Tibial nerve (tissue), 4 donors: ENCODE data around the gene CECR2. TPM values are rescaled to one million over a fixed set of nuclear protein-coding genes. Genes with fewer than 3 reads are reported as not detected.

Source experiments
- DNase-seq, 2 donors: peaks; one replicate each; pipeline ENCODE4 v3.0.0-alpha.2; 2019; ENCODE audit warnings: low spot score in 2 of 2
- H3K27ac ChIP-seq, 4 donors: fragments of 200-600 bp; sonication (generic) in 3 of 4; one replicate each; pipeline ENCODE4 v1.5.1; 2017 to 2019; ENCODE audit warnings: mild to moderate bottlenecking in 1 of 4
- H3K27me3 ChIP-seq, 2 donors: fragments of 200-600 bp; sonication (generic) in 1 of 2; one replicate each; pipeline versions ENCODE4 v1.5.1 to v1.6.0; 2017 to 2019
- H3K36me3 ChIP-seq, 3 donors: fragments of 200-600 bp; sonication (generic); one replicate each; pipeline ENCODE4 v1.5.1; 2018 to 2019
- H3K4me1 ChIP-seq, 4 donors: fragments of 200-600 bp; sonication (generic) in 3 of 4; one replicate each; pipeline ENCODE4 v1.5.1; 2017 to 2019
- H3K4me3 ChIP-seq, 4 donors: fragments of 200-600 bp; sonication (generic) in 3 of 4; one replicate each; pipeline ENCODE4 v1.5.1; 2017 to 2019; ENCODE audit warnings: mild to moderate bottlenecking in 1 of 4, moderate library complexity in 1 of 4
- H3K9me3 ChIP-seq, 4 donors: fragments of 200-600 bp; sonication (generic) in 3 of 4; one replicate each; pipeline ENCODE4 v1.5.1; 2017 to 2019
- EP300 ChIP-seq, 2 donors: sonication (generic); formaldehyde crosslinking; IDR thresholded peaks; one replicate each; pipeline ENCODE4 v1.6.1; 2017; ENCODE audit warnings: antibody characterized with exemption in 2 of 2, mild to moderate bottlenecking in 1 of 2
- POLR2A ChIP-seq, 2 donors: fragments of 450-650 bp; IDR thresholded peaks; one replicate each; pipeline ENCODE4 v1.6.1; 2017; ENCODE audit warnings: antibody characterized with exemption in 2 of 2, mild to moderate bottlenecking in 2 of 2, moderate library complexity in 2 of 2
- WGBS, 2 donors: methylation state at CpG; one replicate each; pipeline ENCODE4 v1.1.5; 2018; 5-methylcytosine and 5-hydroxymethylcytosine counted together
- total RNA-seq, 4 donors: library from RNA; depleted of rRNA; stranded (reverse); fragments of >200 nt; gene quantifications; one replicate each; pipeline ENCODE4 v1.1.0, GENCODE V29; 2016
- TF ChIP-seq, protein P1 (sequence below), 5 experiments: fragments of 200-600 bp in 3 of 5; fragments of 450-650 bp in 2 of 5; sonication (generic) in 3 of 5; IDR thresholded peaks; one replicate each; pipeline ENCODE4 v1.5.1; 2016 to 2019; ENCODE audit warnings: antibody characterized with exemption in 5 of 5, mild to moderate bottlenecking in 3 of 5, moderate library complexity in 2 of 5

CECR2 gene
- total RNA-seq, 4 donors from 2014 or later = 2.4 to 5.1 (median 3.6) TPM

DNA sequence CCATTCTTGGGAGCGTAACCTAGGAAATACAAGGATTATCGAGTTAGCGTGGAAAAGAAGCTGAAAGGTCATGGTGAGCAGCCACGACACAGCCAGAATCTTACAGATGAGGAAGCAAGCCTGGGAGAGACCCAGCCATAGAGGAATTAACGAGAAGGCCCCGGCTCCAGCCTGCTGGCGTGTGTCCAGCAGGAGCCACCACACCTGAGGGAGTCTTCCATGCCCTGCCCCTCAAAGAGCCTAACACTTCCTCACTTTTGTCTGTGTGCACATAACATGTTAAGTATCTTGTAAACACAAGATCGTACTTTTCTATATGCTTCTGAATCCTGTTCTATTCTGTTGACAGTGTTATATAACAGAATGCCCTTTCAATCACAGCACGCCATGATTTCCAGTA is 18.1 kb downstream of the CECR2 start:
- H3K4me3 ChIP-seq = no peak overlapping the region
- 72 to 74% methylated on average over 9 of the region's 9 CpGs for WGBS, 2 donors
- no peaks in the 10 kb centered on the region for H3K27me3 ChIP-seq
- H3K27ac ChIP-seq = no peak overlapping the region
- no peaks in the 10 kb centered on the region for H3K36me3 ChIP-seq
- H3K4me1 ChIP-seq = no peaks in the 10 kb centered on the region
- peaks cover 0 to 9% (median 0%) of the 10 kb centered on the region in 4 donors for H3K9me3 ChIP-seq
- TF ChIP-seq EP300 (IDR thresholded peaks at IDR 0.05) (no peak), POLR2A (IDR thresholded peaks at IDR 0.05) (no peak)
- TF ChIP-seq, protein P1, sequence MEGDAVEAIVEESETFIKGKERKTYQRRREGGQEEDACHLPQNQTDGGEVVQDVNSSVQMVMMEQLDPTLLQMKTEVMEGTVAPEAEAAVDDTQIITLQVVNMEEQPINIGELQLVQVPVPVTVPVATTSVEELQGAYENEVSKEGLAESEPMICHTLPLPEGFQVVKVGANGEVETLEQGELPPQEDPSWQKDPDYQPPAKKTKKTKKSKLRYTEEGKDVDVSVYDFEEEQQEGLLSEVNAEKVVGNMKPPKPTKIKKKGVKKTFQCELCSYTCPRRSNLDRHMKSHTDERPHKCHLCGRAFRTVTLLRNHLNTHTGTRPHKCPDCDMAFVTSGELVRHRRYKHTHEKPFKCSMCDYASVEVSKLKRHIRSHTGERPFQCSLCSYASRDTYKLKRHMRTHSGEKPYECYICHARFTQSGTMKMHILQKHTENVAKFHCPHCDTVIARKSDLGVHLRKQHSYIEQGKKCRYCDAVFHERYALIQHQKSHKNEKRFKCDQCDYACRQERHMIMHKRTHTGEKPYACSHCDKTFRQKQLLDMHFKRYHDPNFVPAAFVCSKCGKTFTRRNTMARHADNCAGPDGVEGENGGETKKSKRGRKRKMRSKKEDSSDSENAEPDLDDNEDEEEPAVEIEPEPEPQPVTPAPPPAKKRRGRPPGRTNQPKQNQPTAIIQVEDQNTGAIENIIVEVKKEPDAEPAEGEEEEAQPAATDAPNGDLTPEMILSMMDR (IDR thresholded peaks at IDR 0.05) = no peak
- DNase-seq = no peak

DNA sequence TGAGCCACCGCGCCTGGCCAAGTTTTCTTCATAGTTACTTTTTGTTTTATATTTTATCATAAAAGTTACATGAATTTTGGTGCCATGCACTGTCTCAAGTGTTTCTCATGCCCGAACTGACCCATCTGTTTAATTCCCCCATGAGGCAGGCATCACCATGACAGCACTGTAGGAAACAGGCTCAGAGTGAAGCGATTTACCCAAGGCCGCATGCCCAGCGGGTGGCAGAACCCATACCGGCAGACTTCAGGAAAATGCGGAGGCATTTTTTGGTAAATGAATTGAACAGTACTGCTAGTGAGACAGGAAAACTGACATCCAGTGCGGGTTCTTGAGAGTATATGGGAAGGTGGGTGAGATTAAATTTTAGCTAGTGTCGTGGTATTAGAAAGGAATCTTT is 19.0 kb downstream of the CECR2 start:
- 90 to 91% methylated on average over 10 of the region's 10 CpGs for WGBS, 2 donors
- TF ChIP-seq, protein P1 (IDR thresholded peaks at IDR 0.05) = no peak
- TF ChIP-seq EP300 (IDR thresholded peaks at IDR 0.05) (no peak), POLR2A (IDR thresholded peaks at IDR 0.05) (no peak)
- Histone ChIP-seq H3K27me3 (no peaks in the 10 kb centered on the region), H3K9me3 (peaks cover 0 to 9% (median 0%) of the 10 kb centered on the region in 4 donors), H3K27ac (no peak overlapping the region), H3K4me3 (no peak overlapping the region), H3K4me1 (no peaks in the 10 kb centered on the region), H3K36me3 (no peaks in the 10 kb centered on the region)
- DNase-seq = no peak

DNA sequence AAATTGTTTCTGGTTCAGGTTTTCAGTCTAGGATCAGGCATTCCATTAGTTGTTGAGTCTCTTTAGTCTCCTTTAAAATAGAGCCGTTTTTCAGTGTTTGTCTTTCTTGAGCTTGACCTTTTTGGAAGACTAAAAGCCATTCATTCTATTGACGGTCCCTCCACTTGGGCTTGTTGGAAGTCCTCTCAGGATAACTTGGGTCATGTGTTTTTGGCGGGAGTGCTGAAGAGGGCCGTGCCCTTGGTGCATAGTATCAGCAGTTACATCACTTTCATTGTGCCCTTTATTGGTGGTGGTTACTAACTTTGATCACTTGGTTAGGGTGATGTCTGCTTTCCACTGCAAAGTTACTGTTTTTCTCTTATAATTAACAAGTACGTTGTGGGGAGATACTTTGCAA is 20.8 kb downstream of the CECR2 start:
- TF ChIP-seq EP300 (IDR thresholded peaks at IDR 0.05) (no peak), POLR2A (IDR thresholded peaks at IDR 0.05) (no peak)
- TF ChIP-seq, protein P1 (IDR thresholded peaks at IDR 0.05) = no peak
- WGBS, 2 donors = 24 to 32% methylated on average over 5 of the region's 5 CpGs
- no peak for DNase-seq
- no peaks in the 10 kb centered on the region for H3K4me1 ChIP-seq
- H3K27me3 ChIP-seq = no peaks in the 10 kb centered on the region
- no peaks in the 10 kb centered on the region for H3K36me3 ChIP-seq
- H3K27ac ChIP-seq = no peak overlapping the region
- peaks cover 0 to under 1% (median 0%) of the 10 kb centered on the region in 4 donors for H3K9me3 ChIP-seq
- H3K4me3 ChIP-seq = no peak overlapping the region

DNA sequence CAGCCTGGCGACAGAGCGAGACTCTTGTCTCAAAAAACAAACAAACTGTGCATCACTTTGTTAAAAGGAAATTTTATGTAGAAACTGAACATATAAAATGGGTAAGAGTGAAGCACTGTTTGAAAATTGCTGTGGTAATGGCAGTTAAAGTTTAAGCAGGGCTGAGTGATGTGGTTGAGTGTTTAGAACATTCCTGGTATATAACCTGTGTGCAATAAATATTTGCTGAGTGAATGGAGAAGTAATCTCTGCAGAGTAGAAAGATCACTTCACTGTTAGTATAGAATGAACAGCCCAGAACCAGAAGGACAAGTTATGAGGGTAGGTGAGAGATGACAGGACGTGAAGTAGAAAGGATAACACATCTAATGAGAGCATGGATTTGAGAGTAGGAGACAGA is 27.3 kb downstream of the CECR2 start:
- TF ChIP-seq POLR2A (IDR thresholded peaks at IDR 0.05) = no peak
- TF ChIP-seq, protein P1 (IDR thresholded peaks at IDR 0.05) = no peak
- no peak for TF ChIP-seq EP300 (IDR thresholded peaks at IDR 0.05)
- DNase-seq = no peak
- Histone ChIP-seq H3K4me1 (no peaks in the 10 kb centered on the region), H3K4me3 (no peak overlapping the region), H3K9me3 (no peaks in the 10 kb centered on the region), H3K27ac (no peak overlapping the region), H3K27me3 (no peaks in the 10 kb centered on the region), H3K36me3 (no peaks in the 10 kb centered on the region)
- WGBS, 2 donors = 90 to 92% methylated on average over 3 of the region's 3 CpGs

DNA sequence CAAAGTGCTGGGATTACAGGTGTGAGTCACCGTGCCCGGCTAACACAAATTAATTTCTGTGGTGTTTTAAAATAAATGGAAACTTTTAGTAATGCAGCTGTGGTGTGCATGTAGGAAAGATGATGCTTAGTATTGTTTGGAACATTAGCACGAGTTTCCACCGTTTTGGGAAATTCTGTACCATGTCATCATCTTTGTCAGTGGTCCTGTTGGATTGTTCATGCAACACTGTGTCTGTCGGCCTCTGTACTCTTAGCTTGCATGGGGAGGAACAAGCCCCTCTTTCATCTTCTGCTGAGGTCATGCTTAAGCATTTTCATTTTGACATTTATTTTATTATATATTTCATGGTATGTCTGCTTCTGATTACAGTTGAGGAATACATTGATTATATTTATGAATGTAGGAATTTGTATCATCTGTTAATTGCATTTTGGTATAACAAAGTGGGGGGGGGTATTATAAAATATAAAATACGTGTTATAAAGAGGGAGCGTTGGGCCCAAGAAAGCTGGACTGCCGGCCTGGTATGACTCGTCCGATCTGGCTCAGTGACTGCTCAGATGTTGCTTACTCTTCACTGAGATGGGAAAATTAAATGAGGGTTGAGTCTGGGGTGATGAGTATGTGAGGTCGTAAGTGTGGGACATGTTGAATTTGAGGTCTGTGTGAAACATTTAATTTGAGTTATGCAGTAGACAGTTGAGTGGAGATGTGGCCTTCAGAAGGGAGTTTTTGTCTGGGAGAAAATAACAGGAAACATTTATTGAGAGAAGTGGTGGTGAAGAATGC is 28.7 kb downstream of the CECR2 start:
- Histone ChIP-seq H3K9me3 (no peaks in the 10 kb centered on the region), H3K27ac (no peak overlapping the region), H3K36me3 (no peaks in the 10 kb centered on the region), H3K27me3 (no peaks in the 10 kb centered on the region), H3K4me1 (no peaks in the 10 kb centered on the region), H3K4me3 (no peak overlapping the region)
- DNase-seq = no peak
- TF ChIP-seq, protein P1 (IDR thresholded peaks at IDR 0.05) = no peak
- TF ChIP-seq EP300 (IDR thresholded peaks at IDR 0.05) (no peak), POLR2A (IDR thresholded peaks at IDR 0.05) (no peak)
- 55 to 56% methylated on average over 11 of the region's 11 CpGs for whole genome bisulfite sequencing, 2 donors
